ENCODE measurements around the gene ALAS1.

The ALAS1 gene

GRCh38 chr3:52247409-52248164, 49.6 kb downstream of the ALAS1 start:
- Histone ChIP-seq H3K9me2 (ENCODE audit: low read depth, low read length) (no peaks in the 10 kb centered on the region), H3K36me3 (ENCODE audit: insufficient read depth, low read length) (peaks cover 35% of the 10 kb centered on the region), H3K27me3 (ENCODE audit: insufficient read depth, low read length) (no peaks in the 10 kb centered on the region), H4K20me1 (ENCODE audit: insufficient read depth, low read length) (no peaks in the 10 kb centered on the region), H3K27ac (ENCODE audit: low read depth, low read length, poor library complexity, severe bottlenecking) (no peak overlapping the region), H3K9me3 (ENCODE audit: low read length) (no peaks in the 10 kb centered on the region), H3K4me1 (ENCODE audit: insufficient read depth, low read length, severe bottlenecking) (peaks cover 27% of the 10 kb centered on the region), H3K79me2 (ENCODE audit: insufficient read depth, low read length) (no peaks in the 10 kb centered on the region), H3K4me2 (ENCODE audit: low read length) (no peak overlapping the region), H2AFZ (ENCODE audit: low read length) (no peak overlapping the region), H3K9ac (ENCODE audit: low read length) (no peak overlapping the region), H3F3A (ENCODE audit: insufficient read depth, low read length) (no peaks in the 10 kb centered on the region), H3K4me3 (ENCODE audit: low read depth, low read length, poor library complexity, severe bottlenecking) (no peak overlapping the region)
- no peak for TF ChIP-seq EZH2 (IDR thresholded peaks at IDR 0.05; ENCODE audit: borderline replicate concordance, low read length)
- TF ChIP-seq, protein P1, sequence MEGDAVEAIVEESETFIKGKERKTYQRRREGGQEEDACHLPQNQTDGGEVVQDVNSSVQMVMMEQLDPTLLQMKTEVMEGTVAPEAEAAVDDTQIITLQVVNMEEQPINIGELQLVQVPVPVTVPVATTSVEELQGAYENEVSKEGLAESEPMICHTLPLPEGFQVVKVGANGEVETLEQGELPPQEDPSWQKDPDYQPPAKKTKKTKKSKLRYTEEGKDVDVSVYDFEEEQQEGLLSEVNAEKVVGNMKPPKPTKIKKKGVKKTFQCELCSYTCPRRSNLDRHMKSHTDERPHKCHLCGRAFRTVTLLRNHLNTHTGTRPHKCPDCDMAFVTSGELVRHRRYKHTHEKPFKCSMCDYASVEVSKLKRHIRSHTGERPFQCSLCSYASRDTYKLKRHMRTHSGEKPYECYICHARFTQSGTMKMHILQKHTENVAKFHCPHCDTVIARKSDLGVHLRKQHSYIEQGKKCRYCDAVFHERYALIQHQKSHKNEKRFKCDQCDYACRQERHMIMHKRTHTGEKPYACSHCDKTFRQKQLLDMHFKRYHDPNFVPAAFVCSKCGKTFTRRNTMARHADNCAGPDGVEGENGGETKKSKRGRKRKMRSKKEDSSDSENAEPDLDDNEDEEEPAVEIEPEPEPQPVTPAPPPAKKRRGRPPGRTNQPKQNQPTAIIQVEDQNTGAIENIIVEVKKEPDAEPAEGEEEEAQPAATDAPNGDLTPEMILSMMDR (IDR thresholded peaks at IDR 0.05; ENCODE audit: low read length) = no peak

DNA sequence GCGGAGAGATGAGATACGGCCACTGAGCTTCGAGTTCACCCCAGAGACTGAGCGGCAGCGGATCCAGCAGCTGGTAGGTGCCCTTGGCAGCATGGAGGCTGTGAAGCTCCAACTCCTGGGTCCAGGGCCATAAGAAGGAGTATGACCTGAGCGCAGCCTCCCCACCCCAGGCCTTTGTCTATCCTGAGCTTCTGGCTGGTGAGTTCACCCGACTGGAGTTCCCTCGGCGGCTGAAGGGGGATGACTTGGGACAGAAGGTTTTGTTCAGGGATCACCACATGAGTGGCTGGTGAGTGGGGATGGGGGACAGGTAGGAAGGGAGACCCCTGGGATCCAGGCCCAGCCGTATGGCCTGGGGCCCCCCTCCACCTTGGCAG, 50.2 kb downstream of the ALAS1 start:
- Histone ChIP-seq H3K36me3 (ENCODE audit: insufficient read depth, low read length) (peaks cover 40% of the 10 kb centered on the region), H3K9ac (ENCODE audit: low read length) (no peak overlapping the region), H3K27ac (ENCODE audit: low read depth, low read length, poor library complexity, severe bottlenecking) (no peak overlapping the region), H3K4me2 (ENCODE audit: low read length) (no peak overlapping the region), H3K79me2 (ENCODE audit: insufficient read depth, low read length) (no peaks in the 10 kb centered on the region), H3K27me3 (ENCODE audit: insufficient read depth, low read length) (no peaks in the 10 kb centered on the region), H3K4me3 (ENCODE audit: low read depth, low read length, poor library complexity, severe bottlenecking) (no peak overlapping the region), H3K4me1 (ENCODE audit: insufficient read depth, low read length, severe bottlenecking) (peaks cover 31% of the 10 kb centered on the region), H3F3A (ENCODE audit: insufficient read depth, low read length) (no peaks in the 10 kb centered on the region), H4K20me1 (ENCODE audit: insufficient read depth, low read length) (no peaks in the 10 kb centered on the region), H2AFZ (ENCODE audit: low read length) (no peak overlapping the region), H3K9me3 (ENCODE audit: low read length) (no peaks in the 10 kb centered on the region), H3K9me2 (ENCODE audit: low read depth, low read length) (no peaks in the 10 kb centered on the region)
- TF ChIP-seq EZH2 (IDR thresholded peaks at IDR 0.05; ENCODE audit: borderline replicate concordance, low read length) = no peak
- TF ChIP-seq, protein P1 (IDR thresholded peaks at IDR 0.05; ENCODE audit: low read length) = no peak

GRCh38 chr3:52248816-52249547, 51.0 kb downstream of the ALAS1 start:
- peaks cover 38% of the 10 kb centered on the region for H3K4me1 ChIP-seq (ENCODE audit: insufficient read depth, low read length, severe bottlenecking)
- H3K4me3 ChIP-seq (ENCODE audit: low read depth, low read length, poor library complexity, severe bottlenecking) = no peak overlapping the region
- H3K9ac ChIP-seq (ENCODE audit: low read length) = no peak overlapping the region
- H3K36me3 ChIP-seq (ENCODE audit: insufficient read depth, low read length) = peaks cover 46% of the 10 kb centered on the region
- H3K4me2 ChIP-seq (ENCODE audit: low read length) = no peak overlapping the region
- no peak overlapping the region for H2AFZ ChIP-seq (ENCODE audit: low read length)
- H3K27ac ChIP-seq (ENCODE audit: low read depth, low read length, poor library complexity, severe bottlenecking) = no peak overlapping the region
- no peaks in the 10 kb centered on the region for H3F3A ChIP-seq (ENCODE audit: insufficient read depth, low read length)
- H3K9me3 ChIP-seq (ENCODE audit: low read length) = no peaks in the 10 kb centered on the region
- TF ChIP-seq, protein P1 (IDR thresholded peaks at IDR 0.05; ENCODE audit: low read length) = no peak
- H4K20me1 ChIP-seq (ENCODE audit: insufficient read depth, low read length) = no peaks in the 10 kb centered on the region
- no peaks in the 10 kb centered on the region for H3K79me2 ChIP-seq (ENCODE audit: insufficient read depth, low read length)
- H3K9me2 ChIP-seq (ENCODE audit: low read depth, low read length) = no peaks in the 10 kb centered on the region
- H3K27me3 ChIP-seq (ENCODE audit: insufficient read depth, low read length) = no peaks in the 10 kb centered on the region
